Measurements from ENCODE around the gene NME2. TPM values are rescaled to one million over a fixed set of nuclear protein-coding genes. Genes with fewer than 3 reads are reported as not detected.
"Not testable (repeated sequence)": the region's sequence is repeated elsewhere in the genome, so short reads cannot be mapped to it uniquely, and the experiment has no call there.

Gene NME2
- total RNA-seq, 1 donor from 2014 or later, result 245 TPM

DNA sequence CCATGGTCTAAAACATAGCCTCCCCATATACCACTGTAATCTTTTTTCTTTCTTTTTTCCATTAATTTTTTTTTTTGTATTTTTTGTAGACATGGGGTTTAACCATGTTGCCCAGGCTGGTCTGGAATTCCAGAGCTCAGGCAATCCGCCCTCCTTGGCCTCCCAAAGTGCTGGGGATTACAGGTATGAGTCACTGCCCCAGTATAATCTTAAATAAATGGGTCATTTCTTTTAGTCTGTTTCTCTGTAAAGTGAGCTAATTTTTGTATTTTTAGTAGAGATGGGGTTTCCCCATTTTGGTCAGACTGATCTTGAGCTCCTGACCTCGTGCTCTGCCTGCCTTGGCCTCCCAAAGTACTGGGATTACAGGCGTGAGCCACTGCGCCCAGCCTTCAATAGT, 18.6 kb upstream of the NME2 start:
- intact Hi-C loops (cut with DNase I), result no loop called here
- ATAC-seq (ENCODE audit: poor library complexity), result no peak
- DNase-seq, result no peak

DNA sequence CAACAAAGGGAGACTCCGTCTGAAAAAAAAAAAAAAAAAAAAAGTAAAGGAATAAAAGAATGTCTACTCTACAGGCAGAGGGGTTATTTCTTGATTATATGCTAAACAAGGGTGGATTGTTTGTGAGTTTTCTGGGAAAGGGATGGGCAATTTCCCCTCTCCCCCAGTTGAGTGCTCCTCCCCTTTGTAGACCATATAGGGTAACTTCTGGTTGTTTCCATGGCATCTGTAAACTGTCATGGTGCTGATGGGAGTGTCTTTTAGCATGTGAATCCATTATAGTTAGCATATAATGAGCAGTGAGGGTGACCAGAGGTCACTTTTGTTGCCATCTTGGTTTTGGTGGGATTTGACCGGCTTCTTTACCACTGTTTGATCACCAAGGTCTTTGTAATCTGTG, 17.0 kb upstream of the NME2 start:
- no peak for ATAC-seq (ENCODE audit: poor library complexity)
- intact Hi-C loops (cut with DNase I), result no loop called here
- DNase-seq, result no peak

DNA sequence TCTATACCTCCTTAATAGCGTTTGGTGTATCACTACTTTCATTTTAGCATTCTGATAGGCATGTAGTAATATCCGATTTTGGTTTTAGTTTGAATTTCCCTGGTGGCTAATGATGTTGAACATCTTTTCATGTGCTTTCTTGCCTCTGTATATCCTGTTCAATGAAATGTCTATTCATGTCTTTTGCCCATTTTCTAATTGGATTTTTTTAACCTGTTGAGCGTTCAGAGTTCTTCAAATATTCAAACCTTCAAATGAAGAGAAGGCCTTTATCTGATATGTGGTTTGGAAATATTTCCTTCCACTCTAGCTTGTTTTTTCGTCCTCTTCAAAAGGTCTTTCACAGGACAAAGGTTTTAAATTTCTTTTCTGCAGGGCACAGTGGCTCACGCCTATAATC, 15.3 kb upstream of the NME2 start:
- no peak for ATAC-seq (ENCODE audit: poor library complexity)
- no peak for DNase-seq
- intact Hi-C loops (cut with DNase I), result no loop called here

DNA sequence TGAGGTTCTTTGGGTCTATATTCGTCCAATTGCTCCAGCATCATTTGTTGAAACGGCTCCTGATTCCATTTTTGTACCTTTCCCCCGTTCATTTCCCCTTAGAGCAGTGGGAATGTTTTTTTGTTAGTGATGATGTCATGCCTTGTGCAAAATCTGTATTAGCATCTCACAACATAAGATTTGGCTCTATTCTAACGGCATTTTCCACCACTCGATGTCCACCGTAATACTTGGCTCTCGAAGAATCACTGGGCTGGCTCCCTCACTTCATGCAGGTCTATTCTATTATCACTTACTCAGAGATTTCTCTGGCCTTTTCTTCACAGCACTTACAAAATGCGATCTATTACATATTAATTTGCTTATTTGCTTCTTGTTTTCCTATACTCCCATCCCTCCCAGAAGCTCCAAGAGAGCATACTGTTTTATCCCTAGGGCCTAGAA, 13.4 kb upstream of the NME2 start:
- intact Hi-C loops (cut with DNase I), result loop anchor here (2.0 kb wide), 1 partner anchor 152 kb away; no protein-coding TSS in a partner anchor
- DNase-seq, result no peak
- ATAC-seq (ENCODE audit: poor library complexity), result peak; percentile 18

DNA sequence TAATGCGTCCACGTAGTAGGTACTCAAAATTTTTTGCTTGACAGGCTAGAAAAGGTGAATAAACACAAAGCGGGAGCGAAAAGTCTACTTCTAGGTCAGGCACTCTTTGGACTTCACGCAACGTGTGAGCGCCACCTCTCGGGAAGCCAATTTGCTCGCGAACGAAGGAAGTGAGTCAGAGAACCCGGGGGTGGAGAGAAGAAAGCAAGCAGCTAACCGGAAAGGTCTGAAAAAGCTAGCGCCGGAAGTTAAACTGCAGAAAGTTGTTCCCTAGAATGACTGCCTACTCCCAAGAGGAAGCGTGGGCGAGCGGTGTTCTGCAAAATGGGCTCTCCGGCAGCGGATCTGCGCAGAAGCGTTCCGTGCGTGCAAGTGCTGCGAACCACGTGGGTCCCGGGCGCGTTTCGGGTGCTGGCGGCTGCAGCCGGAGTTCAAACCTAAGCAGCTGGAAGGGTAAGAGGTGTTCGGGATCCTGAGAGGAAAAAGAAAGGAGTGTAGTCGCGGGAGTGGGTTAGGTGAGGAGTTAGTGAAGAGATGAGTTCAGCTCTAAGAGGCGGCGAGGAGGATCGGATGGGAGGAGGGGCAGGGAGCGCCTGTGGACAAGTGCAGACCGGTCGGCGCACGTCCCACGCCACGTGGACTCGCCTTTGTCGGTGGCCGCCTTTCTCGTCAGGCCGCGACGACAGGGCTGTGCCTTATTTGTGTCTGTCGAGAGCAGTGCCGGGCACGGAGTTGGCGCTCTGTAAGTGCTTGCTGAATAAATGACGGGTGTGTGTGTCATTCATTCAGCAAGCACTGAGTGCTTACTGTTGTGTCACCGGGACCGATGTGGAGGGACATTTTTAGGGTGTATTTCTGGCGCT, 12.8 kb upstream of the NME2 start, which contains the start of gene NME1:
Gene NME1, plus strand, starts transcription at position 350 of the 863 bp plus-strand sequence. CDS start 2,096 bp downstream, outside the sequence.
- intact Hi-C loops (cut with DNase I), result loop anchor here (2.0 kb wide), 1 partner anchor 153 kb away; no protein-coding TSS in a partner anchor

DNA sequence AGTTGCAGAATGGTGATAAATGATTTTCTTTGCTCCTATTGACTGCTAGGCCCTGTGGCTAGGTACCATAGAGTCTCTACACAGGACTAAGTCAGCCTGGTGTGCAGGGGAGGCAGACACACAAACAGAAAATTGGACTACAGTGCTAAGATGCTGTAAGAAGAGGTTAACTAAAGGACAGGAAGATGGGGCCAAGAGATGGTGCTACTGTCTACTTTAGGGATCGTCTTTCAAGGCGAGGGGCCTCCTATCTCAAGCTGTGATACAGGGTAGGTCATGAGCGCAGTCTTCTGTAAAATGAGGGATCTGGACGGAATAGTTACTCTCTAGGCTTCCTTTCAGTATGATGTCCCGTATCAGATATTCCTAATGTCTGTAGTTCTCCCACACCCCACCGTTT, 12.0 kb upstream of the NME2 start:
- intact Hi-C loops (cut with DNase I), result no loop called here

More for the DNA sequence above, 12.8 kb upstream of the NME2 start, which contains the start of gene NME1:
- DNase-seq (peak; percentile 96), ATAC-seq (ENCODE audit: poor library complexity) (peak; percentile 97)

DNA sequence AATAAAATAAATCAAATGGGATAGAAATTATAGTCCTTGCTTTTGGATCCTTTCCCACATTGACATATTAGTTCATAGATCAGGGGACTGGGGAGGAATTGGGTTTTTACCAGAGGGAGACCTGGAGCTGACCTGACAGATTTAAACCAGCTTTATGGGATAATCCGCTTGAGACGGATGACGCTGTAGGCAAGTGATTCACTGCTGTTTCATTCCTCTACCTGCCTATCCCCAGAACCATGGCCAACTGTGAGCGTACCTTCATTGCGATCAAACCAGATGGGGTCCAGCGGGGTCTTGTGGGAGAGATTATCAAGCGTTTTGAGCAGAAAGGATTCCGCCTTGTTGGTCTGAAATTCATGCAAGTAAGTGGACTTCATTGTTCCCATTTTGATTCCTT, 10.8 kb upstream of the NME2 start:
- intact Hi-C loops (cut with DNase I), result no loop called here
- DNase-seq (no peak), ATAC-seq (ENCODE audit: poor library complexity) (no peak)

More for the DNA sequence above, 12.0 kb upstream of the NME2 start:
- no peak for ATAC-seq (ENCODE audit: poor library complexity)
- DNase-seq, result no peak

DNA sequence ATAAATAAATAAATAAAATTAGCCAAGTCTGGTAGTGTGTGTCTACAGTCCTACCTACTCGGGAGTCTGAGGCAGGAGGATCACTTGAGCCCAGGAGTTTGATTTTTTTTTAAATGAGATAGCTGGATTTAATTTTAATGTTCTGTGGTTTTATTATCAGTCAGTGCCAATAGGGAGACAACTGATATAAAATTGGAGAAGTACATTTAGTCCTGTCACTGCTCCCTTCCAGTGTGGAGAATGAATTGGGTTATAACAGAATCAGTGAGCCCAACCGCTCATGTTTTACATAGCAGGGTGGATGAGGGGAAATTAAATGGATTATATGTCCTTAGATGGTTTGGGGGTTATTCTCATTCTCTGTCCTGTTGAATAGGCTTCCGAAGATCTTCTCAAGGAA, 6.6 kb upstream of the NME2 start:
- intact Hi-C loops (cut with DNase I), result no loop called here
- DNase-seq (no peak), ATAC-seq (ENCODE audit: poor library complexity) (no peak)

DNA sequence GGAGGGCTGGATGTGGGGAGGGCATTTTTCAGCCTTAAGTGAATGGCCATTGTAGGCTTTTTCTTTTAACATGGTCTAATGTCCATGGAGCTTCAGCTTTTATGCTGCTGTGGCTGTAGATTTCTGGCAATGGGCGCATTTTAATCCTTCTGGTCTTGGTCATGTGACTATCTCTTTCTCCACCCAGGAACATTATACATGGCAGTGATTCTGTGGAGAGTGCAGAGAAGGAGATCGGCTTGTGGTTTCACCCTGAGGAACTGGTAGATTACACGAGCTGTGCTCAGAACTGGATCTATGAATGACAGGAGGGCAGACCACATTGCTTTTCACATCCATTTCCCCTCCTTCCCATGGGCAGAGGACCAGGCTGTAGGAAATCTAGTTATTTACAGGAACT, 4.7 kb upstream of the NME2 start:
- no peak for ATAC-seq (ENCODE audit: poor library complexity)
- intact Hi-C loops (cut with DNase I), result no loop called here
- no peak for DNase-seq

DNA sequence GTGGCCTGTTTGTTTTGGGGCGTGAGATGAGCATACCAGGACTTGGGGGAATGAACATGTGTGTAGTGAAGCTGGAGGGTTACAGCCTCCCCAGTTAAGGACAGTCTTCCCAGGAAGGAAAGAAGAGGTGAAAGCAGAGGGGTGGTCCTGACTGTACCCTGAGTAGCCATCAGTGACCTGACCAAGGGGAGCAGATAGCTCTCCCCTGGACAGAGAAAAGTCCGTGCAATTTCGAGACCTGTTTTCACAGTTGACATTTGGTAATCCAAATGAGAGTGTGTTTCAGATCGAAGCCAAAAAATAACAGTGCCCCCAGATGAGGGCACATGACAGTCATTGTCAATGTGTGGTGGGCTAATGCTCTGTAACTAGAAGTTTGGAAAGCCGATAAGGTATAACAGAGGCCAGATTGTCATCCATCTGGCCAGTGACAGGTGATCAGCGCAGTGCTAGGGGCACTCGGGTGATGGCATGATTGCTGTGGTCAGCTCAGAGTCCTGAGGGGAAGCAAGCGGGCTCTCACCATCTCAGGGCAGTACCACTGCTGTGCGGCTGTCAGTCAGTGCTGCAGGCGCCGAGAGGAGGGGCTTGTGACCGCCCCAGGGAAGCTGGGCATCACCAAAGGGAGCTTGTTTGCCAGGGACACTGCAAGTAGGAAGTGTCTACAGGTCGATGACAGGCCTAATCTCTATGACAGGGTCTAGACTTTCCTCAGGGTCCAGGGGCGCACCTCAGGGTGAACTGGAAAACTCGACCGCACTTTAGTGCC, 1.1 kb upstream of the NME2 start:
- no peak for DNase-seq
- ATAC-seq (ENCODE audit: poor library complexity), result no peak
- intact Hi-C loops (cut with DNase I), result no loop called here

DNA sequence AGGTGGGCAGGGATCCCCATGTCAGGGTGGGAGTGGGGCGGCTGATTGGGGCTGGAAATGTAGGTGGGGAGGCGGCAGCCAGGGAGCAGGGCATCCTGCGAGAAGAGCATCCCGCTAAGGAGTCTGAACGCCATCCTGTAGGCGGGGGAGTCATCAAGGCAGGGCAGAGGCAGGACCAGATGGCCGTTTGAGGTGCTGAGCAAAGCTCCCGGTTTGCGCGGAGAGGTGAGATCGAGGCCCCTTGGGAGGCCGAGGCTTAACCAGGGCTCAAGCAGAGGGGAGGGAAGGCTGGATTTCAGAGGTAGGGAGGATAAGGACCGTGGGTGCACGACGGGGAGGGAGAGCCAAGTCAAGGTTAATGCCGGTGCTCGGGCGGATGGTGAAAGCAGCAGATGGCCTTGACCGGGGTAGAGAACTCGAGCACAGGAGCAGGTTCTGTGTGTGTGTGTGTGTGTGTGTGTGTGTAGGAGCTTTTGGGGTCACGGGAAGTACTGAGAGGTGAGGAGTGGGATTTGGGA, 472 bp upstream of the NME2 start:
- intact Hi-C loops (cut with DNase I), result no loop called here
- peak; percentile 47 for DNase-seq
- ATAC-seq (ENCODE audit: poor library complexity), result no peak

DNA sequence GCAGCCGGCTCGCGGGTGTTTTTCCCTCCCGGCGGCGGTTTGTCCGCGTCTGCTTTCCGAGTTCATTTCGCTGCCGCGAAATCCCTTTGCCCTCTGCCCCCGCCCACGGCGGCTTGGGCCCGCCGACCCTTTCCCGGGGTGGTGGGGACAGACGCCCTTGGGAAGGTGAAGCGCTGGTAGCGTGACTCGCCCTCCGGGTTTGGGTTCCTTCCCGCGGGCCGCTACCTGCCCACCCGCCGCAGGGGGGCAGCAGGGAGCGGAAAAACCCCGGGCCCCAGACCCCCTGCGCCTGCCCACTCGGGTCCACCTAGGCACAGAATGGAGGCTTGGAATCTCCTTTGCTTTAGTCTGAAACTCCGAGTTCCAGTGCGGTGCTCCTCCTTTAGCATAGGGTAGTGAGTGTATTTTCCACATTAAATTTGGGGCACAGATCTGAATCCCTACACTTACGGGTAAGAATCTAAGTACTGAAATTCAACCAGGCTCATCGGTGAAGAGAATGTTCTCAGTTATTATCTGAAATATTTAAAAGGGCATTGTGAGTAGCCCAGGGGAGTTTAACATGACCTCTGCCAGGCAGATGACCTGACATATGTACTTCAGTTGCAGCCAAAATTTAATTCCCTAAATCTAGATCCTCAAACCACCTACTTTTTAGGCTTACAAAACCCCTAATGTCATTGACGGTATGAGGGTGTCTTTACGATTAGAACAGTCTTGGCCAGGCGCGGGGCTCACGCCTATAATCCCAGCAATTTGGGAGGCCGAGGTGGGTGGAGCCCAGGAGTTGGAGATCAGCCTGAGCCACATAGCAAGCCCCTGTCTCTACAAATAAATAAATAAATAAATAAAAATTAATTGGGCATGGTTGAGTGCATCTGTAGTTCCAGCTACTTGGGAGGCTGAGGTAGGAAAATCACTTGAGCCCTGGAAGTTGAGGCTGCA, 1.0 kb downstream of the NME2 start:
- peak; percentile 53 for ATAC-seq (ENCODE audit: poor library complexity)
- intact Hi-C loops (cut with DNase I), result no loop called here
- DNase-seq, result peak; percentile 61

DNA sequence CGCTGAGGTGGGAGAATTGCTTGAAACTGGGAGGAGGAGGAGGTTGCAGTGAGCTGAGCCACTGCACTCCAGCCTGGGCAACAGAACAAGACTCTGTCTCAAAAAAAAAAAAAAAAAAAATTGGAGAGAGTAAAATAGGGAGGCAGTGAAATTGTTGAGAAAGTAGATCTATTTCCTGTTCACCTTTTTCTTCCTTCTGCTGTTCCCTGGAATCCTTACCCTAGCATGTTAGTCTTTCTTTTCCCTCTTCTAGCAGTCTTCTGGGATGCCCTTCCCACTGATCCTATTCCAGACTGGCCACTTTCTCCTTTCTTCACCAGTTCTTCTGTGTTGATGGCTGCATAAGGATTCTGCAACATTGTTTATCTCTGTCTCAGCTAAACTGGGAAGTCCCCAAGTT, 3.1 kb downstream of the NME2 start:
- ATAC-seq (ENCODE audit: poor library complexity), result no peak
- no peak for DNase-seq
- intact Hi-C loops (cut with DNase I), result no loop called here

DNA sequence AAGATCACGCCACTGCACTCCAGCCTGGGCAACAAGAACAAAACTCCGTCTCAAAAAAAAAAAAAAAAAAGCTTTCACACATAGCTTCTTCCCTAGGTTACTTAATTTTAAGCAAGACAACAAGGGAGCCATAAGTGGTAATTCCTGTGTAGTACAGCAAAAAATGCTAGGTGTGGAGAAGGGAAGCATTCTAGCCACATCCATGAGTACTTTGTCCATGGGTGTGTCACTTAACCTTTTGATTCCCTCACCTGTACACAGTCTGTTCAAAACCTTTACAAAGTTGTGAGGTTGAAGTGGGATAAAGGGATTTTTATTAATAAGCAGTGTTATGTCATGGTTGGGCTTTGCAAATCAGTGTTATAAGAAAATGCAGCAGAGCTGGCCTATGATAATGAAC, 4.5 kb downstream of the NME2 start:
- intact Hi-C loops (cut with DNase I), result no loop called here
- no peak for ATAC-seq (ENCODE audit: poor library complexity)
- DNase-seq, result no peak

DNA sequence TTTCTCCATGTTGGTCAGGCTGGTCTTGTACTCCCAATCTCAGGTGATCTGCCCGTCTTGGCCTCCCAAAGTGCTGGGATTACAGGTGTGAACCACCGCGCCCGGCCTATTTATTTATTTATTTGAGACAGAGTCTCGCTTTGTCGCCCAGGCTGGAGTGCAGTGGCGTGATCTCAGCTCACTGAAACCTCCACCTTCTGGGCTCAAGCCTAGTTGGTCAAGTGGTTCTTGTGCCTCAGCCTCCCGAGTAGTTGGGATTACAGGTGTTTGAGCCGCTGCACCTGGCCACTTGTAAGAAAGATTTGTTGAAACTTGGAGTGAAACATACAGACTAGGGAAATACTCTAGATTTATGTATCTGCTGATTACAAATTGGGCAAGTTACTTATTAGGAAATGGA, 5.8 kb downstream of the NME2 start:
- intact Hi-C loops (cut with DNase I); DNase-seq; ATAC-seq (ENCODE audit: poor library complexity): not testable (repeated sequence)

DNA sequence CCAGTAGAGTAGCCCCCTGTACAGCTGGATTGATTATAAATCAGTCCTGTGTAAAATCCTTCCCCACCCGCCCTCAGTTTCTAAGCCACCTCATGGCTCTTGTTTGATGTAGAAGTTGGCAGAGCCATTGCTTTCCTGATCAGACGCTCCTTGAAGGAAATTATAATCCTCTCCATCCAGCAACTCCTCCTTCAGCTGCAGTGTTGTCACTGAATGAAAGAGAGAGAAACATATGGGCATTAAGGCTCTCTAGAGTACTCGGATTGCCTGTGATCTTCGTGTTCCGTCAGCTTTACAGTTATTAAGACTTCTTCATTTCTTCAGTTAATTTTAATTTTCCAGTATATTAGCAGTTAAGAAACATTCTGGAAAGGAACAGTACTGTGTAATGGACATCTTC, 14.3 kb downstream of the NME2 start:
- ATAC-seq (ENCODE audit: poor library complexity), result no peak
- intact Hi-C loops (cut with DNase I), result no loop called here
- no peak for DNase-seq

DNA sequence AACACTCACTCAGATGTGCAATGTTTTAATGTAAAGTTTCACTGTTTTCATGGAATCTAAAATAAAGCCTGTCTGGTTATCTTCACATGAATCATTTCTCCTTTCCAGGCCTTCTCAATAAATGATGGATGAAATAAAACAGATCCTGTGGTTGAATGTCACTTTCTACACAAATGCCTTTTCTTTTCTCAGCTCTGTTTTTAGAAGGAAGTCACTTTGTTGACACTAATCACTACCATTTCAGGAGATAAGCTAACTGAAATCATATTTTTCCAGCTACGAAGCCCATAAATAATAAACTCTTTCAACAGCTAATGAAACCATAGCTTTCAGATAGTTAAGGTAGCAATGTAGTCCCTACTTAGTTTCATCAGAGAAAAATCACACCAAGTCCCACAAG, 17.9 kb downstream of the NME2 start:
- no peak for ATAC-seq (ENCODE audit: poor library complexity)
- intact Hi-C loops (cut with DNase I), result no loop called here

DNA sequence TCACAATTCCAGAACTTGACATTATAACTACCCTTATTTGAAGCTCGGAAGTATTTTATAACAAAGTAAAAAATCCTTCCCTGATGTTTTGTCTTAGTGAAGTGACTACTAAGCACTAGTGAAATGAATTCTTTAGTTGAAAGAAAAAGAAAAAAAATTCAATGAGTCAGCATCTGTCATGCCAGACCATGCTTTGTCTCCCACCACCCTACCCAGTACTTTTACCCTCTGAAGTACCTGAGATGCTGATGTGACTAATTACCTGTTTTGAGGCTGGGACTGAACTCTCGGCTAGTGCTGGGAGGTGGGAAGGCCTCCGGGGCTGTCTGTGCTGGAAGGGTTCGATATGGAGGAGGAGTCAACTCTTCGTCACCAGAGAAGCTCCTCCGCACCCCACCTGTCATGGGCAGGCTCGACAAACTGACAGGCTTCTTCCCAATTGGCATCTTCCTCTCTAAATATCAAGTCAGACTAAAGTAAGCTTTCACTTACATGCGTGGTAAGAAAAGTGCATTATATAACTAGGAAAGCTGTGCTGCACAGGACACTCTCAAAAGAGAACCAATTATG, 19.6 kb downstream of the NME2 start:
- ATAC-seq (ENCODE audit: poor library complexity), result no peak

More for the DNA sequence above, 17.9 kb downstream of the NME2 start:
- DNase-seq, result no peak

More for the DNA sequence above, 19.6 kb downstream of the NME2 start:
- DNase-seq, result no peak
- intact Hi-C loops (cut with DNase I), result no loop called here

Data from Right ventricle myocardium superior (tissue), 1 donor.